Vagina (tissue), 2 donors: ENCODE measurements around the gene CDK14.

Source experiments
- CTCF ChIP-seq, 3 experiments: fragments of 450-650 bp in 2 of 3; fragments of 200-600 bp in 1 of 3; sonication (generic) in 1 of 3; IDR thresholded peaks; one replicate each; pipeline ENCODE4 v1.5.1; 2017 to 2019; ENCODE audit warnings: antibody characterized with exemption in 3 of 3, mild to moderate bottlenecking in 2 of 3, moderate library complexity in 2 of 3
- POLR2A ChIP-seq, 2 donors: fragments of 450-650 bp; IDR thresholded peaks; one replicate each; pipeline ENCODE4 v1.6.1; 2017; ENCODE audit warnings: antibody characterized with exemption in 2 of 2, mild to moderate bottlenecking in 2 of 2, moderate library complexity in 2 of 2

GRCh38 chr7:90648834-90649233, 52.7 kb downstream of the CDK14 start:
- no peak for TF ChIP-seq CTCF (IDR thresholded peaks at IDR 0.05)
- TF ChIP-seq POLR2A (IDR thresholded peaks at IDR 0.05), result no peak
